WTC11 (cell line): ENCODE data around the gene BABAM2. TPM values are rescaled to one million over a fixed set of nuclear protein-coding genes. Genes with fewer than 3 reads are reported as not detected.

ENCODE experiments used
- ATAC-seq: fragments of 200-7000 bp; cut with Tn5 transposase; 2 replicates; pipeline ENCODE4 v1.10.0; 2021; ENCODE audit warnings: mild to moderate bottlenecking, moderate library complexity
- CTCF ChIA-PET: fragments of 300-600 bp; sonication (Branson Sonifier 250); formaldehyde crosslinking; loops from one replicate; lab custom pipeline; 2021; ENCODE audit warnings: antibody characterized with exemption; lab: Charles Lee
- POLR2A ChIA-PET: fragments of 350-600 bp; sonication (Branson Sonifier 250); formaldehyde crosslinking; loops from one replicate; lab custom pipeline; 2021; ENCODE audit warnings: antibody characterized with exemption; lab: Charles Lee
- DNase-seq: peaks from one replicate; pipeline ENCODE4 v3.0.0; 2021; ENCODE audit warnings: low spot score
- H3K27ac Mint-ChIP-seq: 2 replicates; pipeline ENCODE4 v1.8.0; 2021; ENCODE audit warnings: mixed read lengths
- H3K27me3 Mint-ChIP-seq: 2 replicates; pipeline ENCODE4 v1.8.0; 2021; ENCODE audit warnings: low read depth, mild to moderate bottlenecking, moderate library complexity, mixed read lengths
- H3K36me3 Mint-ChIP-seq: 2 replicates; pipeline ENCODE4 v1.8.0; 2021; ENCODE audit warnings: mixed read lengths
- H3K4me1 Mint-ChIP-seq: 2 replicates; pipeline ENCODE4 v1.8.0; 2022; ENCODE audit warnings: mixed read lengths
- H3K4me3 Mint-ChIP-seq: 2 replicates; pipeline ENCODE4 v1.8.0; 2021; ENCODE audit warnings: mild to moderate bottlenecking, moderate library complexity, mixed read lengths
- H3K9me3 Mint-ChIP-seq: 2 replicates; pipeline ENCODE4 v1.8.0; 2021; ENCODE audit warnings: mixed read lengths
- RELA ChIP-seq: sonication (generic); formaldehyde crosslinking; IDR thresholded peaks from 2 replicates; pipeline ENCODE4 v1.8.1; 2022; ENCODE audit warnings: missing genetic modification reagents, mild to moderate bottlenecking, borderline replicate concordance
- SMAD3 ChIP-seq: sonication (generic); formaldehyde crosslinking; IDR thresholded peaks from 2 replicates; pipeline ENCODE4 v1.8.0; 2022; ENCODE audit warnings: missing genetic modification reagents, mild to moderate bottlenecking, borderline replicate concordance
- SMAD4 ChIP-seq: sonication (generic); formaldehyde crosslinking; IDR thresholded peaks from 2 replicates; pipeline ENCODE4 v1.8.0; 2022; ENCODE audit warnings: mild to moderate bottlenecking, missing genetic modification reagents
- SOX15 ChIP-seq: fragments of 250-450 bp; sonication (Bioruptor Pico); IDR thresholded peaks from 2 replicates; pipeline ENCODE4 v1.9.0; 2021; ENCODE audit warnings: mild to moderate bottlenecking
- ZNF317 ChIP-seq: sonication (generic); formaldehyde crosslinking; IDR thresholded peaks from 2 replicates; pipeline ENCODE4 v1.8.1; 2023; ENCODE audit warnings: low read depth, mild to moderate bottlenecking, moderate library complexity, missing genetic modification reagents, borderline replicate concordance
- ZNF396 ChIP-seq: fragments of 250-450 bp; sonication (Bioruptor Pico); IDR thresholded peaks from 2 replicates; pipeline ENCODE4 v1.8.0; 2021; ENCODE audit warnings: mild to moderate bottlenecking, moderate library complexity, borderline replicate concordance
- total RNA-seq: library from RNA; stranded (reverse); gene quantifications from 3 replicates; pipeline ENCODE4 v1.2.3, GENCODE V29; 2021
- TF ChIP-seq, protein P1 (sequence below): sonication (generic); formaldehyde crosslinking; IDR thresholded peaks from 2 replicates; pipeline ENCODE4 v1.8.0; 2023; ENCODE audit warnings: missing genetic modification reagents
- TF ChIP-seq, protein P2 (sequence below): fragments of 250-450 bp; sonication (Bioruptor Pico); IDR thresholded peaks from 2 replicates; pipeline ENCODE4 v1.9.0; 2021; ENCODE audit warnings: mild to moderate bottlenecking
- TF ChIP-seq, protein P3 (sequence below): fragments of 250-450 bp; sonication (Bioruptor Pico); IDR thresholded peaks from 2 replicates; pipeline ENCODE4 v1.9.0; 2021; ENCODE audit warnings: mild to moderate bottlenecking, borderline replicate concordance
- TF ChIP-seq, protein P4 (sequence below): sonication (generic); formaldehyde crosslinking; IDR thresholded peaks from 2 replicates; pipeline ENCODE4 v1.8.1; 2023; ENCODE audit warnings: mild to moderate bottlenecking, missing genetic modification reagents
- TF ChIP-seq, protein P5 (sequence below): sonication (generic); formaldehyde crosslinking; IDR thresholded peaks from 2 replicates; pipeline ENCODE4 v1.8.1; 2022; ENCODE audit warnings: low read depth, mild to moderate bottlenecking, moderate library complexity, missing genetic modification reagents, borderline replicate concordance
- TF ChIP-seq, protein P6 (sequence below): sonication (generic); formaldehyde crosslinking; IDR thresholded peaks from 2 replicates; pipeline ENCODE4 v1.8.0; 2022; ENCODE audit warnings: mild to moderate bottlenecking, missing genetic modification reagents

BABAM2 gene
- total RNA-seq, 1 experiment from 2014 or later = 16.5 TPM

DNA sequence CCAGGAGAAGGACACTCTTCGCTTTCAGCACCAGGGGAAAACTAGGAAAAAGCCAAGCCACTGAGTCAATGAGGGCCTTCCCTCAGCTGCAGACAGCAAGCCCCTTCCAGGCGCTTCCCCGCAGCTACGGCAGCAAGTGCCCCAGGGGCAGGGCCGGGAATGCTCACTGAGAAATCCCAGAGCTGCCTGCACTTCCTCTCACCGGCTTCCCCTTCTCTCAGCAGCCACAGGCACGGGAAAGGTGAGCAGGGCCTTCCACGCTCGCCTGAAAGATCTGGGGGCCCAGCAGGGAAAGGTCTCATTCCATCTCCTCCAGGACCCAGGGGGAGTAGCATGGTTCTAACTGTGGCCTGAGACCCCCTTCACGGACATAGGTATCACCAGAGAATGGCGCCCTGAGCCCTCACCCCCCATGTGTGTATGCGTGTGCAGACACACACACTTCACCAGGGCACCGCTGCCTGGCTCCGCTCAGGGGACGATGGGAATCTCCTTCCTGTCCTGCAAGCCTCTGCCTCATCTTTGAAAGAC, 472.5 kb downstream of the BABAM2 start (continued):
- TF ChIP-seq, protein P1, sequence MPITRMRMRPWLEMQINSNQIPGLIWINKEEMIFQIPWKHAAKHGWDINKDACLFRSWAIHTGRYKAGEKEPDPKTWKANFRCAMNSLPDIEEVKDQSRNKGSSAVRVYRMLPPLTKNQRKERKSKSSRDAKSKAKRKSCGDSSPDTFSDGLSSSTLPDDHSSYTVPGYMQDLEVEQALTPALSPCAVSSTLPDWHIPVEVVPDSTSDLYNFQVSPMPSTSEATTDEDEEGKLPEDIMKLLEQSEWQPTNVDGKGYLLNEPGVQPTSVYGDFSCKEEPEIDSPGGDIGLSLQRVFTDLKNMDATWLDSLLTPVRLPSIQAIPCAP (CRISPR knock-in tag) = no peak
- TF ChIP-seq ZNF317 (CRISPR knock-in tag) (no peak), SOX15 (CRISPR knock-in tag) (no peak), SMAD4 (no peak)
- TF ChIP-seq, protein P2, sequence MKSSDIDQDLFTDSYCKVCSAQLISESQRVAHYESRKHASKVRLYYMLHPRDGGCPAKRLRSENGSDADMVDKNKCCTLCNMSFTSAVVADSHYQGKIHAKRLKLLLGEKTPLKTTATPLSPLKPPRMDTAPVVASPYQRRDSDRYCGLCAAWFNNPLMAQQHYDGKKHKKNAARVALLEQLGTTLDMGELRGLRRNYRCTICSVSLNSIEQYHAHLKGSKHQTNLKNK = no peak
- TF ChIP-seq, protein P3, sequence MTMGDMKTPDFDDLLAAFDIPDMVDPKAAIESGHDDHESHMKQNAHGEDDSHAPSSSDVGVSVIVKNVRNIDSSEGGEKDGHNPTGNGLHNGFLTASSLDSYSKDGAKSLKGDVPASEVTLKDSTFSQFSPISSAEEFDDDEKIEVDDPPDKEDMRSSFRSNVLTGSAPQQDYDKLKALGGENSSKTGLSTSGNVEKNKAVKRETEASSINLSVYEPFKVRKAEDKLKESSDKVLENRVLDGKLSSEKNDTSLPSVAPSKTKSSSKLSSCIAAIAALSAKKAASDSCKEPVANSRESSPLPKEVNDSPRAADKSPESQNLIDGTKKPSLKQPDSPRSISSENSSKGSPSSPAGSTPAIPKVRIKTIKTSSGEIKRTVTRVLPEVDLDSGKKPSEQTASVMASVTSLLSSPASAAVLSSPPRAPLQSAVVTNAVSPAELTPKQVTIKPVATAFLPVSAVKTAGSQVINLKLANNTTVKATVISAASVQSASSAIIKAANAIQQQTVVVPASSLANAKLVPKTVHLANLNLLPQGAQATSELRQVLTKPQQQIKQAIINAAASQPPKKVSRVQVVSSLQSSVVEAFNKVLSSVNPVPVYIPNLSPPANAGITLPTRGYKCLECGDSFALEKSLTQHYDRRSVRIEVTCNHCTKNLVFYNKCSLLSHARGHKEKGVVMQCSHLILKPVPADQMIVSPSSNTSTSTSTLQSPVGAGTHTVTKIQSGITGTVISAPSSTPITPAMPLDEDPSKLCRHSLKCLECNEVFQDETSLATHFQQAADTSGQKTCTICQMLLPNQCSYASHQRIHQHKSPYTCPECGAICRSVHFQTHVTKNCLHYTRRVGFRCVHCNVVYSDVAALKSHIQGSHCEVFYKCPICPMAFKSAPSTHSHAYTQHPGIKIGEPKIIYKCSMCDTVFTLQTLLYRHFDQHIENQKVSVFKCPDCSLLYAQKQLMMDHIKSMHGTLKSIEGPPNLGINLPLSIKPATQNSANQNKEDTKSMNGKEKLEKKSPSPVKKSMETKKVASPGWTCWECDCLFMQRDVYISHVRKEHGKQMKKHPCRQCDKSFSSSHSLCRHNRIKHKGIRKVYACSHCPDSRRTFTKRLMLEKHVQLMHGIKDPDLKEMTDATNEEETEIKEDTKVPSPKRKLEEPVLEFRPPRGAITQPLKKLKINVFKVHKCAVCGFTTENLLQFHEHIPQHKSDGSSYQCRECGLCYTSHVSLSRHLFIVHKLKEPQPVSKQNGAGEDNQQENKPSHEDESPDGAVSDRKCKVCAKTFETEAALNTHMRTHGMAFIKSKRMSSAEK (CRISPR knock-in tag) = no peak

DNA sequence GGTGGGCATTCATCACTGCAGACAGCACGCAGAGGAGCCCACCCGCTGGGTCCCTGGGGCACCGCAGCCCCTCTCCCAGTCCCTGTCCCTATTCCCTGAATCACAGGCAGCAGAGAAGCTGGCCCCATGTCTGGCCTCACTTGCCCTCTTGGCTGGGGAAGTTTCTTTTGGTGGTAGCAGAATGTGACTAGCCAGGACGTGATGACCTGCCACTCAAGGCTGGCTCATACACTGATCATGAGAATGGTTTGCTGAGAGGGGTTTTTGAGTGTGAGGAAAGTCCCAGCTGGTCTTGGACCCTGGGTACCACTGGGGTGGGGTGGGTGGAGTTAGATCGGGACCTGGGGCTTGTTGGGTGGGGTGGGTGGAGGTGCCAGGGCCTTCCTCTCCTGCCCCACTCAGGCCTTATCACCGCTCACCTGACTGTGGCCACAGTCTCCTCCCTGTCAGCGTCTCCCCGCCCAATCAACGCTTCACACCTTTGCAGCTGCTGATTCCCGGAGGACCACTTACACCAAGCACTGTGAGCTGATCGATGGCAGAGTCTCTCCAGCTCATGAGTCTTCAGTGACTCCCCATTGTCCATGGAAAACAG, 473.3 kb downstream of the BABAM2 start:
- H3K4me1 Mint-ChIP-seq = peaks cover 26% of the 10 kb centered on the region

More for the DNA sequence above, 473.3 kb downstream of the BABAM2 start:
- ATAC-seq (no peak), DNase-seq (no peak)
- ChIA-PET POLR2A (no interaction called here), CTCF (interaction anchor here (0.6 kb wide), 1 partner anchor 66 kb away, joined by 5 read pairs; no protein-coding TSS in a partner anchor)
- Mint-ChIP-seq H3K36me3 (no peaks in the 10 kb centered on the region), H3K27me3 (peaks cover 6% of the 10 kb centered on the region; the same call in 1 of the 2 replicates), H3K4me3 (no peak overlapping the region)
- TF ChIP-seq, protein P1 (CRISPR knock-in tag) = no peak
- TF ChIP-seq, protein P4, sequence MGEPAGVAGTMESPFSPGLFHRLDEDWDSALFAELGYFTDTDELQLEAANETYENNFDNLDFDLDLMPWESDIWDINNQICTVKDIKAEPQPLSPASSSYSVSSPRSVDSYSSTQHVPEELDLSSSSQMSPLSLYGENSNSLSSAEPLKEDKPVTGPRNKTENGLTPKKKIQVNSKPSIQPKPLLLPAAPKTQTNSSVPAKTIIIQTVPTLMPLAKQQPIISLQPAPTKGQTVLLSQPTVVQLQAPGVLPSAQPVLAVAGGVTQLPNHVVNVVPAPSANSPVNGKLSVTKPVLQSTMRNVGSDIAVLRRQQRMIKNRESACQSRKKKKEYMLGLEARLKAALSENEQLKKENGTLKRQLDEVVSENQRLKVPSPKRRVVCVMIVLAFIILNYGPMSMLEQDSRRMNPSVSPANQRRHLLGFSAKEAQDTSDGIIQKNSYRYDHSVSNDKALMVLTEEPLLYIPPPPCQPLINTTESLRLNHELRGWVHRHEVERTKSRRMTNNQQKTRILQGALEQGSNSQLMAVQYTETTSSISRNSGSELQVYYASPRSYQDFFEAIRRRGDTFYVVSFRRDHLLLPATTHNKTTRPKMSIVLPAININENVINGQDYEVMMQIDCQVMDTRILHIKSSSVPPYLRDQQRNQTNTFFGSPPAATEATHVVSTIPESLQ (CRISPR knock-in tag) = no peak
- TF ChIP-seq ZNF396 (CRISPR knock-in tag) = no peak
- TF ChIP-seq, protein P5, sequence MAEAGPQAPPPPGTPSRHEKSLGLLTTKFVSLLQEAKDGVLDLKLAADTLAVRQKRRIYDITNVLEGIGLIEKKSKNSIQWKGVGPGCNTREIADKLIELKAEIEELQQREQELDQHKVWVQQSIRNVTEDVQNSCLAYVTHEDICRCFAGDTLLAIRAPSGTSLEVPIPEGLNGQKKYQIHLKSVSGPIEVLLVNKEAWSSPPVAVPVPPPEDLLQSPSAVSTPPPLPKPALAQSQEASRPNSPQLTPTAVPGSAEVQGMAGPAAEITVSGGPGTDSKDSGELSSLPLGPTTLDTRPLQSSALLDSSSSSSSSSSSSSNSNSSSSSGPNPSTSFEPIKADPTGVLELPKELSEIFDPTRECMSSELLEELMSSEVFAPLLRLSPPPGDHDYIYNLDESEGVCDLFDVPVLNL (CRISPR knock-in tag) = no peak
- no peak for TF ChIP-seq RELA (CRISPR knock-in tag)
- TF ChIP-seq, protein P6, sequence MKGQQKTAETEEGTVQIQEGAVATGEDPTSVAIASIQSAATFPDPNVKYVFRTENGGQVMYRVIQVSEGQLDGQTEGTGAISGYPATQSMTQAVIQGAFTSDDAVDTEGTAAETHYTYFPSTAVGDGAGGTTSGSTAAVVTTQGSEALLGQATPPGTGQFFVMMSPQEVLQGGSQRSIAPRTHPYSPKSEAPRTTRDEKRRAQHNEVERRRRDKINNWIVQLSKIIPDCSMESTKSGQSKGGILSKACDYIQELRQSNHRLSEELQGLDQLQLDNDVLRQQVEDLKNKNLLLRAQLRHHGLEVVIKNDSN (CRISPR knock-in tag) = no peak
- TF ChIP-seq SMAD3 (CRISPR knock-in tag) = no peak
- TF ChIP-seq, all 79 proteins: peak for 0
- no peaks in the 10 kb centered on the region for H3K9me3 Mint-ChIP-seq
- no peak overlapping the region for H3K27ac Mint-ChIP-seq
